SK-N-SH (cell line): ENCODE results near the gene USP12. TPM values are rescaled to one million over a fixed set of nuclear protein-coding genes. Genes with fewer than 3 reads are reported as not detected.

Experiments
- CTCF ChIA-PET: fragments of 300-600, 350-600 bp; formaldehyde crosslinking; extraction: SDS; loops from one replicate; lab custom pipeline; 2021; lab: Yijun Ruan, JAX
- POLR2A ChIA-PET: fragments of 350-600 bp; sonication (Branson Sonifier 250); formaldehyde crosslinking; extraction: SDS; loops from one replicate; lab custom pipeline; 2020; ENCODE audit warnings: antibody characterized with exemption, inconsistent platforms; lab: Yijun Ruan, JAX
- DNase-seq: peaks from one replicate; pipeline ENCODE4 v3.0.0; 2012
- H2AFZ ChIP-seq: fragments of 200-600 bp; sonication (generic); 2 replicates; pipeline ENCODE4 v1.8.1; 2016; ENCODE audit warnings: antibody characterized with exemption, mild to moderate bottlenecking, low read depth
- H3F3A ChIP-seq: fragments of 200-600 bp; sonication (generic); replicated peaks from 2 replicates; pipeline ENCODE3; 2016; ENCODE audit warnings: antibody characterized with exemption, mild to moderate bottlenecking; ENCODE audit not compliant: insufficient read depth
- H3K27ac ChIP-seq, 2 experiments: fragments of 200-500 bp in 1 of 2; fragments of 200-600 bp in 1 of 2; sonication (Bioruptor generic) in 1 of 2; sonication (generic), shearing (Covaris generic) in 1 of 2; 2 replicates each; pipeline versions ENCODE4 v1.5.1 to v1.6.1; 2014 to 2016; ENCODE audit warnings: low read depth in 2 of 2, inconsistent platforms in 1 of 2, low read length in 1 of 2, mild to moderate bottlenecking in 1 of 2, mixed read lengths in 1 of 2
- H3K27me3 ChIP-seq: fragments of 200-600 bp; sonication (generic), shearing (Covaris generic); 2 replicates; pipeline ENCODE4 v1.6.1; 2016; ENCODE audit warnings: mixed run types; ENCODE audit not compliant: insufficient read depth
- H3K36me3 ChIP-seq, 2 experiments: fragments of 200-500 bp in 1 of 2; fragments of 200-600 bp in 1 of 2; sonication (Bioruptor generic) in 1 of 2; sonication (generic) in 1 of 2; replicated peaks in 1 of 2; 2 replicates each; pipeline versions ENCODE3 to v1.5.1; 2014 to 2016; ENCODE audit warnings: low read length in 1 of 2, mild to moderate bottlenecking in 1 of 2; ENCODE audit not compliant: insufficient read depth in 2 of 2, control insufficient read depth in 1 of 2
- H3K4me1 ChIP-seq, 2 experiments: fragments of 200-500 bp in 1 of 2; fragments of 200-600 bp in 1 of 2; sonication (Bioruptor generic) in 1 of 2; sonication (generic), shearing (Covaris generic) in 1 of 2; 2 replicates each; pipeline versions ENCODE4 v1.5.1 to v1.6.1; 2014 to 2016; ENCODE audit warnings: low read depth in 1 of 2, low read length in 1 of 2, mixed run types in 1 of 2; ENCODE audit not compliant: insufficient read depth in 2 of 2, control insufficient read depth in 1 of 2
- H3K4me2 ChIP-seq: fragments of 200-600 bp; sonication (generic), shearing (Covaris generic); 2 replicates; pipeline ENCODE4 v1.6.1; 2017; ENCODE audit warnings: mixed run types
- H3K4me3 ChIP-seq, 2 experiments: fragments of 200-500 bp in 1 of 2; fragments of 200-600 bp in 1 of 2; sonication (Bioruptor generic) in 1 of 2; sonication (generic), shearing (Covaris generic) in 1 of 2; 2 replicates each; pipeline versions ENCODE4 v1.5.1 to v1.8.1; 2014 to 2016; ENCODE audit warnings: low read depth in 2 of 2, inconsistent platforms in 1 of 2, low read length in 1 of 2, mild to moderate bottlenecking in 1 of 2, mixed read lengths in 1 of 2, moderate library complexity in 1 of 2
- H3K79me2 ChIP-seq: fragments of 200-600 bp; sonication (generic); 2 replicates; pipeline ENCODE4 v1.8.1; 2017; ENCODE audit warnings: mild to moderate bottlenecking; ENCODE audit not compliant: insufficient read depth
- H3K9ac ChIP-seq: fragments of 200-600 bp; sonication (generic); 2 replicates; pipeline ENCODE4 v1.6.1; 2017; ENCODE audit warnings: mixed run types
- H3K9me2 ChIP-seq: fragments of 200-600 bp; sonication (generic); 2 replicates; pipeline ENCODE4 v1.6.1; 2017; ENCODE audit warnings: mixed run types
- H3K9me3 ChIP-seq: fragments of 200-600 bp; sonication (generic); 2 replicates; pipeline ENCODE4 v1.6.1; 2017; ENCODE audit warnings: mixed run types, mild to moderate bottlenecking, moderate library complexity
- H4K20me1 ChIP-seq: fragments of 200-600 bp; sonication (generic); 2 replicates; pipeline ENCODE4 v1.6.1; 2017; ENCODE audit warnings: mild to moderate bottlenecking, mixed run types; ENCODE audit not compliant: insufficient read depth
- CTCF ChIP-seq: fragments of 200-600 bp; sonication (generic); IDR thresholded peaks from 2 replicates; pipeline ENCODE4 v1.6.1; 2017; ENCODE audit warnings: antibody characterized with exemption, mild to moderate bottlenecking, moderate library complexity
- ELF1 ChIP-seq: IDR thresholded peaks from 2 replicates; pipeline ENCODE4 v1.4.0; 2012
- EZH2phosphoT487 ChIP-seq: fragments of 200-600 bp; sonication (generic); IDR thresholded peaks from 2 replicates; pipeline ENCODE4 v1.6.1; 2017; ENCODE audit warnings: low read depth, mixed run types, mild to moderate bottlenecking, antibody characterized with exemption, moderate library complexity, borderline replicate concordance
- FOSL2 ChIP-seq: IDR thresholded peaks from 2 replicates; pipeline ENCODE4 v1.4.0; 2012; ENCODE audit warnings: low read depth, mild to moderate bottlenecking, moderate library complexity, borderline replicate concordance
- MEF2A ChIP-seq: IDR thresholded peaks from 2 replicates; pipeline ENCODE4 v1.4.0; 2012; ENCODE audit warnings: low read depth, borderline replicate concordance
- MXI1 ChIP-seq: IDR thresholded peaks from 2 replicates; pipeline ENCODE4 v1.6.1; 2012; ENCODE audit warnings: mild to moderate bottlenecking, low read depth, low read length, improper control_type of control experiment
- NRF1 ChIP-seq: IDR thresholded peaks from 2 replicates; pipeline ENCODE4 v1.6.1; 2012; ENCODE audit warnings: low read depth, mild to moderate bottlenecking, low read length
- PBX3 ChIP-seq: IDR thresholded peaks from 2 replicates; pipeline ENCODE4; 2012
- POLR2AphosphoS5 ChIP-seq: IDR thresholded peaks from 2 replicates; pipeline ENCODE4 v1.6.1; 2012; ENCODE audit warnings: low read depth, low read length
- RCOR1 ChIP-seq: fragments of 150-350 bp; IDR thresholded peaks from 2 replicates; pipeline ENCODE4 v1.6.1; 2017; ENCODE audit warnings: antibody characterized with exemption, low read length
- SIN3A ChIP-seq: IDR thresholded peaks from 2 replicates; pipeline ENCODE4 v1.6.1; 2012; ENCODE audit warnings: low read depth, mild to moderate bottlenecking, low read length, moderate library complexity, borderline replicate concordance
- TCF12 ChIP-seq: IDR thresholded peaks from 2 replicates; pipeline ENCODE4 v1.4.0; 2012
- ZBTB33 ChIP-seq: IDR thresholded peaks from 2 replicates; pipeline ENCODE4 v1.4.0; 2012; ENCODE audit warnings: low read depth, borderline replicate concordance
- WGBS: methylation state at CpG from one replicate; pipeline ENCODE4 v1.1.6; 2017; ENCODE audit warnings: low lambda C conversion rate; 5-methylcytosine and 5-hydroxymethylcytosine counted together
- polyA plus RNA-seq, 3 experiments: library from polyadenylated mRNA; depleted of rRNA; stranded (reverse); fragments of >200 nt; gene quantifications; 2 replicates each; pipeline ENCODE4 v1.2.3, GENCODE V29; 2012
- TF ChIP-seq, protein P1 (sequence below): IDR thresholded peaks from 2 replicates; pipeline ENCODE4 v1.4.0; 2012; ENCODE audit warnings: low read depth
- TF ChIP-seq, protein P2 (sequence below): IDR thresholded peaks from 2 replicates; pipeline ENCODE4 v1.4.0; 2012; ENCODE audit warnings: low read depth, borderline replicate concordance

The USP12 gene
- polyA plus RNA-seq, 1 of the 3 experiments (the other 2 are of a cell fraction) = 5.0 TPM

- H3K9ac ChIP-seq = no peak overlapping the region
- no peak overlapping the region for H3K4me3 ChIP-seq
- POLR2A ChIA-PET = no interaction called here
- no peaks in the 10 kb centered on the region for H3K9me3 ChIP-seq
- DNase-seq = no peak
- no peaks in the 10 kb centered on the region for H3K9me2 ChIP-seq
- CTCF ChIA-PET = no interaction called here
- no peaks in the 10 kb centered on the region for H3K27me3 ChIP-seq
- H3F3A ChIP-seq = no peaks in the 10 kb centered on the region
- WGBS = 96% methylated on average over 1 of the region's 1 CpG
- no peak for TF ChIP-seq MXI1
- TF ChIP-seq ZBTB33 = no peak
- TF ChIP-seq CTCF = no peak
- TF ChIP-seq FOSL2 = no peak
- TF ChIP-seq MEF2A = no peak
- TF ChIP-seq, protein P1, sequence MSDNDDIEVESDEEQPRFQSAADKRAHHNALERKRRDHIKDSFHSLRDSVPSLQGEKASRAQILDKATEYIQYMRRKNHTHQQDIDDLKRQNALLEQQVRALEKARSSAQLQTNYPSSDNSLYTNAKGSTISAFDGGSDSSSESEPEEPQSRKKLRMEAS = no peak
- TF ChIP-seq RCOR1 = no peak
- no peak for TF ChIP-seq ELF1
- TF ChIP-seq, protein P2, sequence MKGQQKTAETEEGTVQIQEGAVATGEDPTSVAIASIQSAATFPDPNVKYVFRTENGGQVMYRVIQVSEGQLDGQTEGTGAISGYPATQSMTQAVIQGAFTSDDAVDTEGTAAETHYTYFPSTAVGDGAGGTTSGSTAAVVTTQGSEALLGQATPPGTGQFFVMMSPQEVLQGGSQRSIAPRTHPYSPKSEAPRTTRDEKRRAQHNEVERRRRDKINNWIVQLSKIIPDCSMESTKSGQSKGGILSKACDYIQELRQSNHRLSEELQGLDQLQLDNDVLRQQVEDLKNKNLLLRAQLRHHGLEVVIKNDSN = no peak
- TF ChIP-seq POLR2AphosphoS5 = no peak
- no peak for TF ChIP-seq EZH2phosphoT487
- TF ChIP-seq NRF1 = no peak
- H3K36me3 ChIP-seq = peaks cover 13 to 31% of the 10 kb centered on the region in 2 experiments
- H3K4me1 ChIP-seq = peaks cover 3 to 19% of the 10 kb centered on the region in 2 experiments; a peak in 3 of 4 replicates
- peak overlapping the region in 1 of 2 experiments; percentile 47; a peak in 1 of 4 replicates for H3K27ac ChIP-seq
- H3K79me2 ChIP-seq = 0 out of 2 replicates have a peak, but pooled peaks cover 16% of the 10 kb centered on the region
- H2AFZ ChIP-seq = no peak overlapping the region
- no peaks in the 10 kb centered on the region for H4K20me1 ChIP-seq
- H3K4me2 ChIP-seq = no peak overlapping the region
Observed at GRCh38 chr13:27077451-27077850, 94.2 kb downstream of the USP12 start.

DNA sequence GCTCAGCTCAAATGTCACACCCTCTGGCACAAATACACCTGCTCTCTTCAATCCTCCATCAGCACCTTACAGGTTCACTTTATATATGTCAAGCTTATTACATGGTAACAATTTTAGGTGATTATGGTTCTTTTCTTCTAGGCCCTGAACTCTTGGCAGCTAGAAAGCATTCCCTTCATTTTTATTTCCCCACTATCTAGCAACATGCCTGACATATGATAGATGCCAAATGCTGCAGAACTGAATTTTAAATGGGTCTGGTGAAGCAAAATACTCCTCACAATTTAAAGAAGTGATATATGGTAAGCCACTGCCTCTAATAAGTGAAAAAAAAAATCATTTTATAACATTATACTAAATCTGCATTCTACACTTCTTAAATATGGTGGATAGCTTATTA is 95.2 kb downstream of the USP12 start:
- no peaks in the 10 kb centered on the region for H4K20me1 ChIP-seq
- no peak overlapping the region for H3K9ac ChIP-seq
- H3K4me2 ChIP-seq = no peak overlapping the region
- no peak for DNase-seq
- H3K27me3 ChIP-seq = no peaks in the 10 kb centered on the region
- H3K79me2 ChIP-seq = 0 out of 2 replicates have a peak, but pooled peaks cover 16% of the 10 kb centered on the region
- no peak overlapping the region for H2AFZ ChIP-seq
- H3K36me3 ChIP-seq = peaks cover 17 to 32% of the 10 kb centered on the region in 2 experiments
- no peak overlapping the region for H3K4me3 ChIP-seq
- no peaks in the 10 kb centered on the region for H3K9me2 ChIP-seq
- peak overlapping the region in 1 of 2 experiments; percentile 60; a peak in 1 of 4 replicates for H3K27ac ChIP-seq
- no peaks in the 10 kb centered on the region for H3K9me3 ChIP-seq
- no peaks in the 10 kb centered on the region for H3F3A ChIP-seq
- H3K4me1 ChIP-seq = peaks cover 3 to 19% of the 10 kb centered on the region in 2 experiments; a peak in 3 of 4 replicates
- CTCF ChIA-PET = no interaction called here
- POLR2A ChIA-PET = no interaction called here
- TF ChIP-seq TCF12 (peak; percentile 44; the same call in 1 of the 2 replicates), SIN3A (no peak), PBX3 (peak; percentile 28; the same call in 1 of the 2 replicates)
- TF ChIP-seq, all 33 proteins: peak for 2
